Naive thymus-derived CD8-positive, alpha-beta T cell (primary cell): ENCODE results near the gene RHBDF2. TPM values are rescaled to one million over a fixed set of nuclear protein-coding genes. Genes with fewer than 3 reads are reported as not detected.
"Not testable (repeated sequence)": the region's sequence is repeated elsewhere in the genome, so short reads cannot be mapped to it uniquely, and the experiment has no call there.

Experiments used
- ATAC-seq, 2 donors: fragments of 150-1000 bp; cut with Tn5 transposase in 1 of 2; sonication (Bioruptor Pico), chemical (Tn5 transposase) in 1 of 2; 1 replicate in 1 of 2; 2 replicates in 1 of 2; pipeline ENCODE4 v1.10.0; 2021; ENCODE audit warnings: mild to moderate bottlenecking in 2 of 2, moderate library complexity in 2 of 2
- POLR2A ChIA-PET: fragments of 350-600 bp; sonication (Branson Sonifier 250); formaldehyde crosslinking; loops from one replicate; lab custom pipeline; 2021; ENCODE audit warnings: antibody characterized with exemption; lab: Charles Lee
- DNase-seq, 10 donors: peaks; one replicate each; pipeline versions ENCODE4 v3.0.0 to v3.0.0-alpha.2; 2020 to 2022
- H3K27ac Mint-ChIP-seq, 10 donors: one replicate each; pipeline ENCODE4 v1.8.0; 2020 to 2022; ENCODE audit warnings: mild to moderate bottlenecking in 10 of 10, mixed read lengths in 10 of 10, moderate library complexity in 4 of 10, inconsistent platforms in 1 of 10
- H3K27me3 Mint-ChIP-seq, 5 donors: one replicate each; pipeline ENCODE4 v1.8.0; 2021 to 2022; ENCODE audit warnings: mixed read lengths in 5 of 5
- H3K36me3 Mint-ChIP-seq, 3 donors: one replicate each; pipeline ENCODE4 v1.8.0; 2020 to 2022; ENCODE audit warnings: mixed read lengths in 3 of 3, mild to moderate bottlenecking in 2 of 3, inconsistent platforms in 1 of 3
- H3K4me1 Mint-ChIP-seq, 4 donors: one replicate each; pipeline ENCODE4 v1.8.0; 2021 to 2022; ENCODE audit warnings: mixed read lengths in 4 of 4
- H3K4me3 Mint-ChIP-seq, 10 donors: one replicate each; pipeline ENCODE4 v1.8.0; 2020 to 2022; ENCODE audit warnings: mild to moderate bottlenecking in 10 of 10, mixed read lengths in 10 of 10, moderate library complexity in 6 of 10, inconsistent platforms in 1 of 10
- H3K9me3 Mint-ChIP-seq, 9 donors: one replicate each; pipeline ENCODE4 v1.8.0; 2020 to 2022; ENCODE audit warnings: mixed read lengths in 9 of 9, mild to moderate bottlenecking in 3 of 9, inconsistent platforms in 1 of 9, moderate library complexity in 1 of 9
- polyA plus RNA-seq, 3 donors: library from polyadenylated mRNA; unstranded; fragments of 300-500 nt; fragmentation: Illumina TruSeq; gene quantifications; one replicate each; pipeline ENCODE4 v1.2.3, GENCODE V29; 2021
- total RNA-seq, 8 experiments: library from RNA in 2 of 8; stranded (reverse) in 2 of 8; gene quantifications; one replicate each; pipeline ENCODE4 v1.2.3 and lab custom pipeline; 2021 to 2026

RHBDF2 gene
- total and polyA plus RNA-seq, 5 experiments from 2014 or later = 4.8 to 62.4 (median 10.2) TPM

DNA sequence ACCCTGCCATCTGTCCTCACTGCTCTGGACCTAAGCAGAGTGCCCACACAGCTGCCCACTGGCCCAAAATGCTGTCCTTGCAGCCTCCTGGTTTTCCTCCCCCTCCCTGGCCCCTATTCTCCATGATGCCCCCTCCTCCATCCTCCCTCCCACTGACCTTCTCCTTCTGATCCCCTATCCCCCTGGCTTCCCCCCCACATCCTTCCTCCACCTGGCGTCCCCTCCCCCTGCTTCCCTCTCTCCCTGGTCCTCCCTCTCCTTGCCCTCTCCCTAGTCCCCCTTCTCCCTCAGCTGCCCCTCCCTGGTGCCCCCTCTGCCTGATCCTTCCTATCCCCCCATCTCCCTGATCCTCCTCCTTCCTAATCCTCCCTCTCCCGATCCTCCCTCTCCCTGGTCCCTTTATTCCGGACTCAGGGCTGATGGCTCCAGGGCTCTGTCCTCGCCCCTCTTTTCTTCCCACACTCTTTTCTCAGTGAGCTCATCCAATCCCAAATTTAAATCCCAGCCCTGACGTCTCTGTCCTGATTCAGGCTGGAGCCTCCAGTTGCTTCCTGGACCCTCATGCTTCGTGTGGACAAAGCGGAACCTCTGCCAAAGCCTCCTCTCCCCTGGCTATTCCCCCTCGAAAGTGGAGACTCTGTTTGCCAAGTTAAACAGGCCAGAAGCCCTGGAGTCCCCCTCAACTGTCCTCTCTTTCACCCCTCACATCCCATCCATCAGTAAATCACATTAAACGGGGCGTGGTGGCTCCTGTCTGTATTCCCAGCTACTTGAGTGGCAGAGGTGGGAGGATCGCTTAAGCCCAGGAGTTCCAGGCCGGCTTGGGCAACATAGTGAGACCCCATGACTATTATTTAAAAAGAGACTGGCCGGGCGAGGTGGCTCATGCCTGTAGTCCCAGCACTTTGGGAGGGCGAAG lies 18.1 kb upstream of the RHBDF2 start:
- POLR2A ChIA-PET = interaction anchor here (0.6 to 1.8 kb wide), 6 partner anchors 9 to 453 kb away, joined by 3 to 12 read pairs (median 4); no protein-coding TSS in a partner anchor
- Mint-ChIP-seq H3K9me3 (no peaks in the 10 kb centered on the region), H3K27me3 (no peaks in the 10 kb centered on the region), H3K4me3 (peak overlapping the region in 2 of 10 donors; percentile 4 to 16), H3K4me1 (peaks cover 24 to 57% (median 51%) of the 10 kb centered on the region in 4 donors), H3K27ac (peak overlapping the region; percentile 40 to 98 (median 87)), H3K36me3 (no peaks in the 10 kb centered on the region)
- no peak for ATAC-seq
- DNase-seq = no peak

DNA sequence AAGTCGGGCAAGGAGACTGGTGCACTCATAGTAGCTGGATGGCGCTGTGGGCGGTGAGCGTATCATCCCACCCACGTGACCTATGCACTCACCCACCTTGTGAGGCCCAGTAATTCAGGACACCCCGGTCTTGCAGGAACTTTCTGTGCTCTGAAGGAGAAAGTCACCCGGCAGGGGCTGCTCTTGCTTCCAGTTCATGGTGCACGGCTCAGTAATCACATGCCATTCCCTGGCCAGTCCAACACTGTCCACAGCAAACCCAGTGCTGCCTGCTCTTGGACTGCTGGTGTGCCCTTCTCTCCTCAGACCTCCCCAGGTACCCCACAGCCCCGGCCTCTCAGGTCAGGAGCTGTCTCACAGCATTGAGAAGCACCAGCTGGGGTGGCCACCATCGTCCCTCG lies 16.4 kb upstream of the RHBDF2 start:
- H3K4me1 Mint-ChIP-seq = peaks cover 23 to 57% (median 54%) of the 10 kb centered on the region in 4 donors
- POLR2A ChIA-PET = interaction anchor here (1.6 to 1.8 kb wide), 2 partner anchors 10 kb away, joined by 6 to 12 read pairs; no protein-coding TSS in a partner anchor
- H3K27ac Mint-ChIP-seq = peak overlapping the region; percentile 71 to 98 (median 89)
- no peaks in the 10 kb centered on the region for H3K36me3 Mint-ChIP-seq
- no peaks in the 10 kb centered on the region for H3K27me3 Mint-ChIP-seq
- no peaks in the 10 kb centered on the region for H3K9me3 Mint-ChIP-seq
- ATAC-seq = no peak
- no peak for DNase-seq
- peak overlapping the region in 4 of 10 donors; percentile 25 to 45 (median 32) for H3K4me3 Mint-ChIP-seq

DNA sequence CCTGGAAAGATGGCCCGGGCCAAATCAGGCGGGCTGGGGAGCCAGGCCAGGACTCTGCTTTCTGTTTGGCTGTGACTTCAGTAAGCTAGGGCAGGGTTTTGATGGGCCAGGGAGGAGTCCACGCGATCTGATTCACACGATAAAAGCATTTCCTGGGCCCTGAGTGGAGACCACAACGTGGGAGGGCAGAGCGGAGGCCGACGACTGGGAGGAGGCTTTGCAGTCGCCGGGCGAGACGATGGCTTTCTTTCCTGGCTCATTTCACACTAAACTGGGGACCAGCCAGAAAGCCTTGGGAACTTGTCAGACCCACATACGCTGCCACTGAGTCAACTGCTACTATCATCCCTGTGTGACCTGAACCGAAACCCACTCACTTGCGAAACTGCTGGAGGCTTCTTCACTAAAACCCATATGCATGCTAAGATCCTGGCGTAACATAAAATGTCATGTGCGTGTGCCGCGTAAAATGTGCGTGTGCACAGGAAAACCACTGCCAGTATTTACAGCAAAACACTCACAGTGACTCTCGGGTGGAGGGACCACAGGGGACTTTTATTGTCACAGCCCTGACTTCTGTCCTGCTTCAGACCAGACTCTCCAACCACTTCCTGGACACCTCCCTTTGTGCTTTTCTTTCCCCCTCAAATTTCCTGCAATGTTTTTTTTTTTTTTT lies 14.2 kb upstream of the RHBDF2 start:
- Mint-ChIP-seq H3K4me1 (peaks cover 22 to 66% (median 63%) of the 10 kb centered on the region in 4 donors), H3K4me3 (peak overlapping the region; percentile 73 to 89 (median 80)), H3K27me3 (no peaks in the 10 kb centered on the region), H3K9me3 (no peaks in the 10 kb centered on the region), H3K36me3 (no peaks in the 10 kb centered on the region), H3K27ac (peak overlapping the region; percentile 96 to 100 (median 99))
- POLR2A ChIA-PET = interaction anchor here (0.7 to 3.2 kb wide), 21 partner anchors 9 to 1369 kb away, joined by 3 to 18 read pairs (median 4); partner anchors contain the start of genes CYGB, RHBDF2, UBALD2 and UBE2O
- ATAC-seq = peak; percentile 82 to 86
- DNase-seq = peak; percentile 42 to 94 (median 89)

DNA sequence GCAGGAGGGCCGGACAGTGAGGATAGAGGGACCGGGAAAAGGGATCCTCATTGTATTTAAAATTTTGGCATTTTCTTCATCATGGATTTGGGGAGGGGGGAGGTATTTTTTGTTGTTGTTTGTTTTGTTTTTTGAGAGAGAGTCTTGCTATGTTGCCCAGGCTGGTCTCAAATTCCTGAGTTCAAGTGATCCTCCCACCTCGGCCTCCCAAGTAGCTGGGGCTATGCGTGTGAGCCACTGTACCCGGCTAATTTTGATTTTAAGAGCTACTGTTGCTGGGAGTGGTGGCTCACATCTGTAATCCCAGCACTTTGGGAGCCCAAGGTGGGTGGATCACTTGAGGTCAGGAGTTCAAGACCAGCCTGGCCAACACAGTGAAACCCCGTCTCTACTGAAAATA lies 13.1 kb upstream of the RHBDF2 start:
- DNase-seq, H3K27me3 Mint-ChIP-seq: not testable (repeated sequence)
- H3K4me3 Mint-ChIP-seq = peak overlapping the region in 5 of 10 donors; percentile 73 to 89 (median 80)

DNA sequence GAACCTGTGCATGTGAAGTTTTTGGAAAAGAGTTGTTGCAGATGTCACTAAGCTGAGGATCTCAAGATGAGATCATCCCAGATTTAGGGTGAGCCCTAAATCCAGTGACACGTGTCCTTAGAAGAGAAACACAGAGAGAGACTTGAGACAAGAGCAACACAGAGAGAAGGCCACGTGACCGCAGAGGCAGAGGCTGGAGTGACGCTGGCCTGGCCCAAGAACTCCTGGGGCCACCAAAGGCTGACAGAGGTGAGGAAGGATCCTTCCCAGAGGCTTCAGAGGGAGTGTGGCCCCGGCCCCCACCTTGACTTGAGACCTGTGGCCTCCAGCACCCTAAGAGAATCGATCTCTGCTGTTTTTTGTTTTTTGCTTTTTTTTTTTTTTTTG lies 12.1 kb upstream of the RHBDF2 start:
- POLR2A ChIA-PET = interaction anchor here (0.6 to 2.8 kb wide), 6 partner anchors 14 to 1303 kb away, joined by 3 to 17 read pairs (median 4); no protein-coding TSS in a partner anchor
- Mint-ChIP-seq H3K27me3 (no peaks in the 10 kb centered on the region), H3K4me3 (peak overlapping the region in 5 of 10 donors; percentile 15 to 70 (median 58)), H3K4me1 (peaks cover 19 to 61% (median 55%) of the 10 kb centered on the region in 4 donors), H3K9me3 (no peaks in the 10 kb centered on the region), H3K27ac (peak overlapping the region; percentile 95 to 100 (median 99)), H3K36me3 (no peaks in the 10 kb centered on the region)
- ATAC-seq (no peak), DNase-seq (no peak)

More for the DNA sequence above, 13.1 kb upstream of the RHBDF2 start:
- H3K9me3 Mint-ChIP-seq, ATAC-seq, H3K36me3 Mint-ChIP-seq: not testable (repeated sequence)
- Mint-ChIP-seq H3K27ac (peak overlapping the region; percentile 96 to 100 (median 99)), H3K4me1 (peaks cover 20 to 65% (median 61%) of the 10 kb centered on the region in 4 donors)
- POLR2A ChIA-PET = interaction anchor here (0.6 to 3.2 kb wide), 15 partner anchors 8 to 157 kb away, joined by 3 to 18 read pairs (median 4); partner anchors contain the start of genes RHBDF2 and UBE2O

DNA sequence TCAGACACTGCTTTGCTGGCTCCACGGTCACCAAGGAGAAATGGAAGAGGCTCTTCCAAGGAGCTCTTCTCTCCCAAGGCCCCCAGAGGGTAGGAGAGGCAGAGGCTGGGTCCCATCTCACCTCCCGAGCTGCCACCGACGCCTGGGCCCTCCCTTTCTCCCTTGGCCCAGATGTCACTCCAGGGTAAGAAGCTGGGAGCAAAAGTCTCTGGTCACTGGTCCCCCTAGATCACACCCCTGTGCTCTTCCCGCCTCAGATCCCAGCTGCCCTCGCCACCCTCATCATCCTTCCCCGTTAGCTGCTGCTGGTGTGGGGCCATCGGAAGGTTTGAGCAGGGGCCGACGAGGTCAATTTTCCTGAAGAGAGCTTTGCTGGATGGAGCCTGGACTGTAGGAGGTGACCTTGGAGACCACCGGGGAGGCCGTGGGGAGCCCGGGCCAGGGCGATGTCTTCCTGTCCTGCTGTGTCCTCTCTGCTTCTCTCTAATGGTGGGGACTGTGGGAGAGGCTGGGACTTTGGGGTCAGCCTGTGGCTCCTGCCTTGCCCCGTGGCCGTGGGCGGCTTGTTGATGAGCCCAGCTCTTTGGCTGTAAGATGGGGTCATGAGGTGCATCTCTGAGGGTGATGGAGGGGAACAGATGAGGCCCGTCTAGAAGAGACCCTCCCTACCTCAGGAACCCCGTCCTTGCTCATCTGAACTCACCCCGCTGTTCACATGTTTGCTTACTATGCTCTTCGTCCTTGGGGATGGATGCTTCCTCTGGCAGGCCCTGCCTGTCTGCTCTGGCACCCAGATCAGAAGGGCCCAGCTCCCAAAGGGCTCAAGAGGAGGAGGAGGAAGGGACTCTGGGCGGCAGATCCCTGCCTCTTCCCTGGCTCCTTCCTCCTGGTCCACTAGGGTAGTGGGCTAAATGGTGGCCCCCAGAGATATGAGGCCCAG lies 11.4 kb upstream of the RHBDF2 start:
- peak overlapping the region; percentile 95 to 100 (median 99) for H3K27ac Mint-ChIP-seq
- DNase-seq (no peak), ATAC-seq (no peak)
- H3K4me1 Mint-ChIP-seq = peaks cover 18 to 58% (median 50%) of the 10 kb centered on the region in 4 donors
- POLR2A ChIA-PET = interaction anchor here (0.8 to 2.8 kb wide), 7 partner anchors 11 to 159 kb away, joined by 3 to 17 read pairs (median 3); partner anchors contain the start of gene AANAT
- no peaks in the 10 kb centered on the region for H3K27me3 Mint-ChIP-seq
- no peaks in the 10 kb centered on the region for H3K36me3 Mint-ChIP-seq
- peak overlapping the region in 6 of 10 donors; percentile 11 to 70 (median 48) for H3K4me3 Mint-ChIP-seq
- no peaks in the 10 kb centered on the region for H3K9me3 Mint-ChIP-seq

DNA sequence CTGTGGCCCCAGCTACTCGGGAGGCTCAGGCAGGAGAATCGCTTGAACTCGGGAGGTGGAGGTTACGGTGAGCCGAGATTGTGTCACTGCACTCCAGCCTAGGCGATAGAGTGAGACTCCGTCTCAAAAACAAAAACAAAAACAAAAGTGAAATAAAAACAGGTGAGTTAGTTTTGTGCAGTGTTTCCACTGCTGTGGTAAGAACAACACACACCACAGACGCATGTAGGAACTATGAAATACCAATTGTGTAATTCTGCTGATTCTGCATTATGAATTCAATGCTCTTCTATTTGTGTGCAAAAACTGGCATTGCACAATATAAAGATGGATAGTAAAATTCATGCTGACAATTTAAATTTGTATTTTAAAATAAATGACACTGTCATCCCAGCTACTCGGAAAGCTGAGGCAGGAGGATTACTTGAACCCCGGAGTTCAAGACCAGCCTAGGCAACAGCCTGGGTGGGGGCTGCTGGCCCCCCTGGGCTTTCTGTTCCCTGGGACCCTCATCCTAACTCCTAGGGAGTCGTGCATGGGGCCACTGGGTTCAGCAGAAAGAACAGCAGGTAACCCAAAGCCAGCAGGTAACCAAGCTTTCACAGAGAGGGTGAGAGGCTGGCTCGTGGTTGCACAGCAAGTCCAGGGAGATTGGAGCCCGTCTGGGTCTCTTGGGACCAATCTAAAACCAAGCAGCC lies 10.6 kb upstream of the RHBDF2 start:
- Mint-ChIP-seq H3K4me3 (peak overlapping the region in 1 of 10 donors; percentile 19), H3K36me3 (no peaks in the 10 kb centered on the region), H3K9me3 (no peaks in the 10 kb centered on the region), H3K27ac (peak overlapping the region; percentile 74 to 100 (median 98)), H3K4me1 (peaks cover 18 to 55% (median 49%) of the 10 kb centered on the region in 4 donors), H3K27me3 (no peaks in the 10 kb centered on the region)
- no peak for ATAC-seq
- POLR2A ChIA-PET = interaction anchor here (0.8 to 1.5 kb wide), 7 partner anchors 10 to 160 kb away, joined by 3 to 6 read pairs (median 3); partner anchors contain the start of genes AANAT and RHBDF2
- no peak for DNase-seq

DNA sequence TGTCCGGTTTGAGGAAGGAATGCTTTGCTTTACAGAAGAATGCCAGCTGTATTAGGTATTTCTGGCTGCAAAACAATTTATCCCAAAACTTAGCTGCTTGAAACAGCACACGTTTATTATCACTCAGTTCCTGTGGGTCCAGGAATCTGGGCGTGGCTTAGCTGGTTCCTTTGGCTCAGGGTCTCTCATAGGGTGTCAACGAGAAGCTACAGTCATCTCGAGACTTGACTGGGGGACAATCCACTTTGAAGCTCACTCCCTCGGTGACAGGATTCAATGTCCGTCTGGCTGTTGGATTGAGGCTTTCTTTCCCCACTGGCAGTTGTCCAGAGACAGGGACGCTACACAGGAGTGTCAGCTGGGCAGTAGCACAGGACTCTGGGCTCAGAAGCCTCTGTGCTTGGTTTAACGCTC lies 9.6 kb upstream of the RHBDF2 start:
- no peaks in the 10 kb centered on the region for H3K9me3 Mint-ChIP-seq
- H3K4me3 Mint-ChIP-seq = no peak overlapping the region
- POLR2A ChIA-PET = interaction anchor here (1.2 to 1.3 kb wide), 2 partner anchors 9 to 14 kb away, joined by 3 to 6 read pairs; partner anchors contain the start of gene RHBDF2
- peak overlapping the region in 6 of 10 donors; percentile 67 to 96 (median 88) for H3K27ac Mint-ChIP-seq
- peaks cover 18 to 56% (median 47%) of the 10 kb centered on the region in 4 donors for H3K4me1 Mint-ChIP-seq
- DNase-seq = no peak
- no peak for ATAC-seq
- H3K36me3 Mint-ChIP-seq = no peaks in the 10 kb centered on the region
- H3K27me3 Mint-ChIP-seq = no peaks in the 10 kb centered on the region

DNA sequence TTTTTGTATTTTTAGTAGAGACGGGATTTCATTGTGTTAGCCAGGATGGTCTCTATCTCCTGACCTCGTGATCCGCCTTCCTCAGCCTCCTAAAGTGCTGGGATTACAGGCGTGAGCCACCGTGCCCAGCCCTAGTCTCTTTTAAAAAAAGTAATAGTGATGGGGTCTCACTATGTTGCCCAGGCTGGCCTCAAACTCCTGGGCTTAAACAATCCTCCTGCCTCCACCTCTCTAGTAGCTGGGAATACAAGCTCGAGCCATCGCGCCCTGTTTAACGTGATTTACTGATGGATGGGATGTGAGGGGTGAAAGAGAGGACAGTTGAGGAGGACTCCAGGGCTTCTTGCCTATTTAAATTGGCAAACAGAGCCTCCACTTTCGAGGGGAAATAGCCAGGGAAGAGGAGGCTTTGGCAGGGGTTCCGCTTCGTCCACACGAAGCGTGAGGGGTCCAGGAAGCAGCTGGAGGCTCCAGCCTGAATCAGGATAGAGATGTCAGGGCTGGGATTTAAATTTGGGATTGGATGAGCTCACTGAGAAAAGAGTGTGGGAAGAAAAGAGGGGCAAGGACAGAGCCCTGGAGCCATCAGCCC lies 7.3 kb upstream of the RHBDF2 start:
- DNase-seq, H3K36me3 Mint-ChIP-seq, H3K27me3 Mint-ChIP-seq, ATAC-seq, H3K9me3 Mint-ChIP-seq, H3K4me3 Mint-ChIP-seq: not testable (repeated sequence)
- POLR2A ChIA-PET = interaction anchor here (0.7 to 1.8 kb wide), 5 partner anchors 9 to 616 kb away, joined by 3 to 6 read pairs (median 4); partner anchors contain the start of gene AANAT
- H3K27ac Mint-ChIP-seq = peak overlapping the region in 5 of 10 donors; percentile 34 to 81 (median 53)
- H3K4me1 Mint-ChIP-seq = peaks cover 6 to 41% (median 28%) of the 10 kb centered on the region in 4 donors
